Progenitor cell of endocrine pancreas (in vitro differentiated cells): ENCODE results near the gene SFTPB. TPM values are rescaled to one million over a fixed set of nuclear protein-coding genes. Genes with fewer than 3 reads are reported as not detected.
A peak's percentile ranks its signal among the peaks of the same experiment; 100 is the strongest.
"Not testable (repeated sequence)": the region's sequence is repeated elsewhere in the genome, so short reads cannot be mapped to it uniquely, and the experiment has no call there.

ENCODE experiments used
- DNase-seq: peaks from one replicate; pipeline ENCODE4 v3.0.0; 2021; ENCODE audit warnings: low spot score; ENCODE audit not compliant: unreplicated experiment
- H3K27ac Mint-ChIP-seq: 2 replicates; pipeline ENCODE4 v1.8.0; 2021; ENCODE audit warnings: mild to moderate bottlenecking, moderate library complexity, mixed read lengths
- H3K27me3 Mint-ChIP-seq: 2 replicates; pipeline ENCODE4 v1.8.0; 2021; ENCODE audit warnings: mixed read lengths
- H3K36me3 Mint-ChIP-seq: 2 replicates; pipeline ENCODE4 v1.8.0; 2022; ENCODE audit warnings: mixed read lengths; ENCODE audit not compliant: insufficient read depth
- H3K4me1 Mint-ChIP-seq: 2 replicates; pipeline ENCODE4 v1.8.0; 2021; ENCODE audit warnings: low read depth, mixed read lengths
- H3K4me3 Mint-ChIP-seq: 2 replicates; pipeline ENCODE4 v1.8.0; 2021; ENCODE audit warnings: low read depth, mild to moderate bottlenecking, moderate library complexity, mixed read lengths
- H3K9me3 Mint-ChIP-seq: 2 replicates; pipeline ENCODE4 v1.8.0; 2021; ENCODE audit warnings: low read depth, mixed read lengths
- total RNA-seq: library from RNA; stranded (reverse); gene quantifications from 2 replicates; pipeline ENCODE4 v1.2.1, GENCODE V29; 2021
- TF ChIP-seq, protein P1 (sequence below): fragments of 200-600 bp; sonication (generic); IDR thresholded peaks from one replicate; pipeline ENCODE4 v1.5.0; 2021; ENCODE audit warnings: antibody characterized with exemption, mild to moderate bottlenecking; ENCODE audit not compliant: unreplicated experiment

The SFTPB gene
- total RNA-seq, 1 donor from 2014 or later, result not detected

DNA sequence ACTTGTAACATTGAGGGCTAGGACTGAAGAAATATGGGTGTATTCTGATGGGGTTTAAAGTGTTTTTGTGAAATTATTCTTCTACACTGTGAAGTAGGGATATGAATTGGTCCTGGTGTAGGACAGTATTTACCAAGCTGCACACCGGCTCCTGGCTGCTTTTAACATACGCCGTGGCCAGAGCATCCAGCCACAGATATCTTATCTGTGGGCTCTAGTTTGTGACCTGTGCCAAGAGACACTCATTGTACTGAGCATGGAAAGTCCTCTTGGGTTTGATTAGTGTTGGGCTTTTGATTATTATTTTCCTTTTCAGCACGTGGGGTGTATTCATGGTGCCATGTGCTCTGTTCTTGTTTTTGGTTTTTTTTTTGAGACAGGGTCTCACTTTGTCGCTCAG lies 44.0 kb downstream of the SFTPB start:
- no peaks in the 10 kb centered on the region for H3K9me3 Mint-ChIP-seq
- H3K4me3 Mint-ChIP-seq, result no peak overlapping the region
- no peak for DNase-seq
- H3K27me3 Mint-ChIP-seq, result no peaks in the 10 kb centered on the region
- H3K36me3 Mint-ChIP-seq, result peaks cover 33% of the 10 kb centered on the region
- H3K27ac Mint-ChIP-seq, result no peak overlapping the region
- TF ChIP-seq, protein P1, sequence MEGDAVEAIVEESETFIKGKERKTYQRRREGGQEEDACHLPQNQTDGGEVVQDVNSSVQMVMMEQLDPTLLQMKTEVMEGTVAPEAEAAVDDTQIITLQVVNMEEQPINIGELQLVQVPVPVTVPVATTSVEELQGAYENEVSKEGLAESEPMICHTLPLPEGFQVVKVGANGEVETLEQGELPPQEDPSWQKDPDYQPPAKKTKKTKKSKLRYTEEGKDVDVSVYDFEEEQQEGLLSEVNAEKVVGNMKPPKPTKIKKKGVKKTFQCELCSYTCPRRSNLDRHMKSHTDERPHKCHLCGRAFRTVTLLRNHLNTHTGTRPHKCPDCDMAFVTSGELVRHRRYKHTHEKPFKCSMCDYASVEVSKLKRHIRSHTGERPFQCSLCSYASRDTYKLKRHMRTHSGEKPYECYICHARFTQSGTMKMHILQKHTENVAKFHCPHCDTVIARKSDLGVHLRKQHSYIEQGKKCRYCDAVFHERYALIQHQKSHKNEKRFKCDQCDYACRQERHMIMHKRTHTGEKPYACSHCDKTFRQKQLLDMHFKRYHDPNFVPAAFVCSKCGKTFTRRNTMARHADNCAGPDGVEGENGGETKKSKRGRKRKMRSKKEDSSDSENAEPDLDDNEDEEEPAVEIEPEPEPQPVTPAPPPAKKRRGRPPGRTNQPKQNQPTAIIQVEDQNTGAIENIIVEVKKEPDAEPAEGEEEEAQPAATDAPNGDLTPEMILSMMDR, result no peak
- H3K4me1 Mint-ChIP-seq, result no peaks in the 10 kb centered on the region

DNA sequence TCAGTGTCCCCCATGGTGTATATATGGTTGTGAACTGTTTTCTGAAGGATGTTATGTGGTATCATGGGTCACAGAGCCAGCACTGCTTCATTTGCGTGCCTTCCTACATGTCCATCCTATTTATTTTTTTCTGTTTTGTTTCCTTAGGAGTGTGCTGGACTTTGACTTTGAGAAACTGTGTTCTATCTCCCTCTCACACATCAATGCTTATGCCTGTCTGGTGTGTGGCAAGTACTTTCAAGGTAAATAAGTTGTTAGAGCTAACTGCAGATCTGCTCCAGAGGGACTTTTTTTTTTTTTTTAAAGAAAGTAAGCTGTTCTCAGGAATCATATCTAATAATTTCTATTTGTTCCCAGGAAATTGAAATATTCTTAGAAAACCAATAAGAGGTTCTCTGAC lies 46.7 kb downstream of the SFTPB start:
- Mint-ChIP-seq H3K9me3 (no peaks in the 10 kb centered on the region), H3K27me3 (no peaks in the 10 kb centered on the region), H3K27ac (peak overlapping the region; percentile 24), H3K36me3 (peaks cover 33% of the 10 kb centered on the region), H3K4me3 (no peak overlapping the region), H3K4me1 (peaks cover 8% of the 10 kb centered on the region)
- TF ChIP-seq, protein P1, result no peak
- DNase-seq, result no peak

DNA sequence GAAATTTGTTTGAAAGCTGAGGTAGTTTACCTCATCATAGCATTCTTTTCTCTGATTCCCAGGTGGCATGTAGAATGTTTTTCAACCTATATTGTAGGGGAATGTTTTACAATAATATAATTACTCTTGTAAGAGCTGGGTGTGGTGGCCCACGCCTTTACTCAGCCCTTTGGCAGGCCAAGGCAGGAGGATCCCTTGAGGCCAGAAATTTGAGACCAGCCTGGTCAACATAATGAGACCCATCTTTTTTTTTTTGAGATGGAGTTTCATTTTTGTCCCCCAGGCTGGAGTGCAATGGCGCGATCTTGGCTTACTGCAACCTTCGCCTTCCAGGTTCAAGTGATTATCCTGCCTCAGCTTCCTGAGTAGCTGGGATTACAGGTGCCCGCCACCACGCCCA lies 48.4 kb downstream of the SFTPB start:
- Mint-ChIP-seq H3K27ac (no peak overlapping the region), H3K4me1 (peaks cover 8% of the 10 kb centered on the region), H3K4me3 (no peak overlapping the region), H3K36me3 (peaks cover 22% of the 10 kb centered on the region), H3K9me3 (no peaks in the 10 kb centered on the region), H3K27me3 (no peaks in the 10 kb centered on the region)
- DNase-seq, result no peak
- TF ChIP-seq, protein P1, result no peak

DNA sequence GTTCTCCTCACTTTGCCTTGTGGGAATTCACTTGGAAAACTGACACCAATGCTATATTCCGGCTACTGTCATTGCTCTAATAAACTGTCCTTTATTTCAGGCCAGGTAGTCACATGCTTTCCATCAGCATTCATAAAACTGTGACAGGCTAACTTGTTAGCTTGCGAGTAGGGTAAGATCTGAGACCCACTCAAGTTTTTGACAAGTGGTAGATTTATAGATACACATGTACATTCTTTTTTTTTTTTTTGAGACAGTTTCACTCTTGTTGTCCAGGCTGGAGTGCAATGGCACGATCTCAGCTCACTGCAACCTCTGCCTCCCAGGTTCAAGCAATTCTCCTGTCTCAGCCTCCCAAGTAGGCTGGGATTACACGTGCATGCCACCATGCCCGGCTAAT lies 50.3 kb downstream of the SFTPB start:
- not testable (repeated sequence) for H3K27ac Mint-ChIP-seq, H3K27me3 Mint-ChIP-seq, H3K36me3 Mint-ChIP-seq, H3K4me1 Mint-ChIP-seq, H3K9me3 Mint-ChIP-seq, DNase-seq
- H3K4me3 Mint-ChIP-seq, result peak overlapping the region; percentile 93

DNA sequence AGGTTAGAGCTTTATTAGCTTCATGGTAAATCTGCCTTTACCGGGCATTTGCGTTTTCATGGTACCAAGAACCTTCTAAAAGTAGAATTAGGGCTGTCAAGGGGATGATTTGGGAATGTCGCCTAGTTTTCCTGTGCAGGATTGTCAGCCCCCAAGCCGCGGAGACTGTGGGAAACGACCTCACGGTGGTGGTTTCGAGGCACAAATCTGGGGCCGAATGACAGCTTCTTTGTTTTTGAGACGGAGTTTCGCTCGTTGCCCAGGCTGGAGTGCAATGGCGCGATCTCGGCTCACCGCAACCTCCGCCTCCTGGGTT lies 52.6 kb downstream of the SFTPB start:
- no peak overlapping the region for H3K27ac Mint-ChIP-seq
- DNase-seq, result no peak
- TF ChIP-seq, protein P1, result no peak
- peaks cover 4% of the 10 kb centered on the region for H3K36me3 Mint-ChIP-seq
- no peaks in the 10 kb centered on the region for H3K27me3 Mint-ChIP-seq
- H3K9me3 Mint-ChIP-seq, result no peaks in the 10 kb centered on the region
- H3K4me3 Mint-ChIP-seq, result peak overlapping the region; percentile 93
- peaks cover 11% of the 10 kb centered on the region for H3K4me1 Mint-ChIP-seq

DNA sequence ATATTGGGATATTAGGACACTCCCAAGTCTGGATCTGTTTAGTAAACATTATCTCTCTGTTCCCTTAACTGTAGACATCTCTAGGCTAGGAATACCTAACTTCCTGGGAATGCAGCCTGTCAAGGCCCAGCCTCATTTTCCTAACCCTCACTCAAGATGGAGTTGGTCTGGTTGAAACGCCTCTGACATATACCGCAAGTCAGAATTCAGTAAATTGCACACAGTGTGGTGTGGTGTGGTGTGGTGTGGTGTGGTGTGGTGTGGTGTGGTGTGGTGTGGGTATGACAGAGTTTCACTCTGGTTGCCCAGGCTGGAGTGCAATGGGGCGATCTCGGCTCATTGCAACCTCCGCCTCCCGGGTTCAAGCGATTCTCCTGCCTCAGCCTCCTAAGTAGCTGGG lies 53.2 kb downstream of the SFTPB start:
- not testable (repeated sequence) for H3K4me3 Mint-ChIP-seq, H3K27me3 Mint-ChIP-seq, H3K9me3 Mint-ChIP-seq, H3K36me3 Mint-ChIP-seq, DNase-seq
- Mint-ChIP-seq H3K4me1 (peaks cover 14% of the 10 kb centered on the region), H3K27ac (peak overlapping the region; percentile 59)
